ENCODE data around the gene KRTAP5-5. TPM values are rescaled to one million over a fixed set of nuclear protein-coding genes. Genes with fewer than 3 reads are reported as not detected.

Gene KRTAP5-5
- total and polyA plus RNA-seq, 2 of the 8 experiments (the other 6 are each of a cell fraction or from before 2014, with no cell fraction given), result 0.09 TPM; not detected in 1

DNA sequence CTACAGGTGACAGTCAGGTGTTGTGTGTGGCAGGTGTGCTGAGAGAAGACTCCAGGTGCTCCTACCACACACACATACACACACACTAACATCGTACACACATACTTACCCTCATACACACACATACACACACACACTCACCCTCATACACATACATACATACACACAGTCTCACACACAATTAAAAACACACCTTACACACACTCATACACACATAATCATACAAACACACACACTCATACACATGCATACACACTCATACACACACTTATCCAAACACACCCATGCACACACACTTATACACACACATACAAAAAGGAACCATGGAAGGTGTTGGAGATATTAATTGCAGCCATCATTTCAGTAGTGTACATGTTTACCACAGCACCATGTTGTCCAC lies 25.9 kb upstream of the KRTAP5-5 start:
- Histone ChIP-seq H2BK5ac (ENCODE audit: low read depth, low read length) (no peak overlapping the region), H4K91ac (replicated peaks; ENCODE audit: insufficient read length, low read length) (no peak overlapping the region), H2BK12ac (ENCODE audit: low read depth, low read length) (no peak overlapping the region), H3K79me2 (ENCODE audit: control insufficient read depth in 1 of 2, insufficient read depth in 2 of 2, low read length in 2 of 2) (no peaks in the 10 kb centered on the region), H2BK20ac (ENCODE audit: low read length) (no peak overlapping the region), H2AK5ac (ENCODE audit: low read depth, low read length) (no peak overlapping the region), H3K23ac (ENCODE audit: insufficient read length) (no peak overlapping the region), H3K4me2 (ENCODE audit: insufficient read depth in 1 of 2, low read depth in 2 of 2, low read length in 2 of 2) (no peak overlapping the region), H3K4ac (replicated peaks; ENCODE audit: insufficient read length, low read depth, low read length) (no peak overlapping the region), H2AFZ (ENCODE audit: low read length) (no peak overlapping the region), H2BK120ac (replicated peaks; ENCODE audit: low read depth, low read length) (no peak overlapping the region), H3K9ac (replicated peaks in 1 of 4; ENCODE audit: extremely low read depth in 1 of 4, low read depth in 3 of 4, low read length in 3 of 4) (no peak overlapping the region), H3K23me2 (ENCODE audit: low read depth, low read length) (peaks cover 2% of the 10 kb centered on the region; the same call in 1 of the 2 replicates), H3K9me3 (ENCODE audit: insufficient read depth in 2 of 2, low read depth in 1 of 2, low read length in 1 of 2) (peaks cover 0 to 4% of the 10 kb centered on the region in 2 experiments; a peak in 1 of 4 replicates), H3K14ac (ENCODE audit: insufficient read length) (no peak overlapping the region), H3K4me3 (ENCODE audit: extremely low read depth in 1 of 4, insufficient read depth in 2 of 4, low read depth in 3 of 4, low read length in 4 of 4) (no peak overlapping the region), H2BK15ac (ENCODE audit: low read length) (no peak overlapping the region), H3K27me3 (replicated peaks in 1 of 4; ENCODE audit: control insufficient read depth in 3 of 4, extremely low read depth in 1 of 4, insufficient read depth in 3 of 4, low read length in 3 of 4) (no peaks in the 10 kb centered on the region), H4K8ac (ENCODE audit: extremely low read depth, insufficient read depth, low read length) (no peak overlapping the region), H3K18ac (ENCODE audit: extremely low read depth, low read length) (no peak overlapping the region), H3K56ac (replicated peaks; ENCODE audit: insufficient read length, low read depth, low read length) (no peak overlapping the region), H3K4me1 (replicated peaks in 1 of 4; ENCODE audit: control insufficient read depth in 3 of 4, insufficient read depth in 4 of 4, low read length in 3 of 4) (no peaks in the 10 kb centered on the region), H3K36me3 (ENCODE audit: control insufficient read depth in 2 of 4, insufficient read depth in 4 of 4, low read length in 3 of 4) (no peaks in the 10 kb centered on the region), H4K5ac (ENCODE audit: insufficient read length, low read depth, low read length) (no peak overlapping the region), H3K27ac (ENCODE audit: low read depth, low read length) (no peak overlapping the region), H4K20me1 (replicated peaks in 1 of 2; ENCODE audit: control insufficient read depth in 1 of 2, insufficient read depth in 2 of 2, low read length in 2 of 2) (peaks cover 0 to 2% of the 10 kb centered on the region in 2 experiments), H3K79me1 (ENCODE audit: low read depth, low read length) (no peaks in the 10 kb centered on the region)
- FAIRE-seq, result no peak
- DNase-seq (ENCODE audit: low read depth in 1 of 2, low spot score in 2 of 2), result no peak
- ChIA-PET CTCF (ENCODE audit: partially characterized antibody) (no interaction called here), POLR2A (ENCODE audit: partially characterized antibody) (no interaction called here)
- WGBS, 2 experiments (ENCODE audit: extremely low coverage in 1 of 2, insufficient coverage in 1 of 2, insufficient read length in 1 of 2, insufficient replicate concordance in 2 of 2, low coverage in 1 of 2, low lambda C conversion rate in 2 of 2, missing lambda C conversion rate in 1 of 2), result 82 to 100% methylated on average over 1 of the region's 1 CpG
- TF ChIP-seq CBX5 (IDR thresholded peaks at IDR 0.05; ENCODE audit: low read depth, low read length), result no peak
- TF ChIP-seq SIX5 (IDR thresholded peaks at IDR 0.05; ENCODE audit: low read depth, low read length), result no peak
- TF ChIP-seq, protein P1, sequence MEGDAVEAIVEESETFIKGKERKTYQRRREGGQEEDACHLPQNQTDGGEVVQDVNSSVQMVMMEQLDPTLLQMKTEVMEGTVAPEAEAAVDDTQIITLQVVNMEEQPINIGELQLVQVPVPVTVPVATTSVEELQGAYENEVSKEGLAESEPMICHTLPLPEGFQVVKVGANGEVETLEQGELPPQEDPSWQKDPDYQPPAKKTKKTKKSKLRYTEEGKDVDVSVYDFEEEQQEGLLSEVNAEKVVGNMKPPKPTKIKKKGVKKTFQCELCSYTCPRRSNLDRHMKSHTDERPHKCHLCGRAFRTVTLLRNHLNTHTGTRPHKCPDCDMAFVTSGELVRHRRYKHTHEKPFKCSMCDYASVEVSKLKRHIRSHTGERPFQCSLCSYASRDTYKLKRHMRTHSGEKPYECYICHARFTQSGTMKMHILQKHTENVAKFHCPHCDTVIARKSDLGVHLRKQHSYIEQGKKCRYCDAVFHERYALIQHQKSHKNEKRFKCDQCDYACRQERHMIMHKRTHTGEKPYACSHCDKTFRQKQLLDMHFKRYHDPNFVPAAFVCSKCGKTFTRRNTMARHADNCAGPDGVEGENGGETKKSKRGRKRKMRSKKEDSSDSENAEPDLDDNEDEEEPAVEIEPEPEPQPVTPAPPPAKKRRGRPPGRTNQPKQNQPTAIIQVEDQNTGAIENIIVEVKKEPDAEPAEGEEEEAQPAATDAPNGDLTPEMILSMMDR (IDR thresholded peaks at IDR 0.05; ENCODE audit: control extremely low read depth in 1 of 3, insufficient read depth in 1 of 3, low read depth in 1 of 3, low read length in 3 of 3), result no peak
- no peak for TF ChIP-seq GABPA (IDR thresholded peaks at IDR 0.05; ENCODE audit: borderline replicate concordance, insufficient read depth, low read length)
- TF ChIP-seq RAD21 (IDR thresholded peaks at IDR 0.05 in 1 of 2, conservative IDR thresholded peaks at IDR 0.05 in 1 of 2; ENCODE audit: low read depth in 2 of 2, low read length in 2 of 2), result no peak
- TF ChIP-seq SRF (IDR thresholded peaks at IDR 0.05; ENCODE audit: low read depth, low read length), result no peak
- no peak for TF ChIP-seq TEAD4 (IDR thresholded peaks at IDR 0.05; ENCODE audit: low read depth, low read length)
- TF ChIP-seq ASH2L (IDR thresholded peaks at IDR 0.05; ENCODE audit: low read length), result no peak
- no peak for TF ChIP-seq NANOG (IDR thresholded peaks at IDR 0.05; ENCODE audit: insufficient read depth, low read depth, low read length, poor library complexity, severe bottlenecking)
- no peak for TF ChIP-seq SP2 (IDR thresholded peaks at IDR 0.05; ENCODE audit: low read length)
- no peak for TF ChIP-seq CHD2 (IDR thresholded peaks at IDR 0.05; ENCODE audit: low read length)
- no peak for TF ChIP-seq POLR2AphosphoS5 (IDR thresholded peaks at IDR 0.05; ENCODE audit: low read depth, low read length)
- TF ChIP-seq SIRT6 (IDR thresholded peaks at IDR 0.05; ENCODE audit: low read length), result no peak
